Muscle of leg (tissue), 16 donors: ENCODE measurements around the gene GLT8D2. TPM values are rescaled to one million over a fixed set of nuclear protein-coding genes. Genes with fewer than 3 reads are reported as not detected.

Experiments used
- DNase-seq: peaks from one replicate; pipeline ENCODE4 v3.0.0; 2013
- H3K27ac ChIP-seq: one replicate; pipeline ENCODE4 v1.5.1; 2013; ENCODE audit warnings: mild to moderate bottlenecking, low read length, control low read depth
- H3K27me3 ChIP-seq: one replicate; pipeline ENCODE4 v1.6.1; 2013; ENCODE audit warnings: low read length; ENCODE audit not compliant: control insufficient read depth, insufficient read depth
- H3K36me3 ChIP-seq: one replicate; pipeline ENCODE4 v1.6.1; 2013; ENCODE audit warnings: low read length; ENCODE audit not compliant: control insufficient read depth, insufficient read depth
- H3K4me1 ChIP-seq: one replicate; pipeline ENCODE4 v1.6.1; 2013; ENCODE audit warnings: low read length; ENCODE audit not compliant: control insufficient read depth, insufficient read depth
- H3K4me3 ChIP-seq: one replicate; pipeline ENCODE4 v1.5.1; 2013; ENCODE audit warnings: low read length, control low read depth
- H3K9me3 ChIP-seq: replicated peaks from 2 replicates; pipeline ENCODE4 v1.6.1; 2013; ENCODE audit warnings: low read depth, low read length; ENCODE audit not compliant: control insufficient read depth
- WGBS: methylation state at CpG from one replicate; pipeline ENCODE4 v1.1.5; 2013; ENCODE audit warnings: missing lambda C conversion rate; ENCODE audit not compliant: insufficient coverage; 5-methylcytosine and 5-hydroxymethylcytosine counted together
- long read RNA-seq, 11 donors: transcript quantifications; one replicate each; lab custom pipeline, GENCODE V29; 2026
- polyA plus RNA-seq, 8 donors: library from polyadenylated mRNA; unstranded; fragments of 120-200 nt; gene quantifications; one replicate each; pipeline versions ENCODE4 v1.2.1 to v1.2.3, GENCODE V29; 2013; ENCODE audit warnings: inconsistent platforms in 1 of 8, low replicate concordance in 1 of 8; ENCODE audit not compliant: insufficient read length in 8 of 8, insufficient read depth in 1 of 8
- total RNA-seq: library from RNA; stranded (reverse); fragments of 120-200 nt; gene quantifications from one replicate; pipeline ENCODE4 v1.2.4, GENCODE V29; 2013

Gene GLT8D2, protein sequence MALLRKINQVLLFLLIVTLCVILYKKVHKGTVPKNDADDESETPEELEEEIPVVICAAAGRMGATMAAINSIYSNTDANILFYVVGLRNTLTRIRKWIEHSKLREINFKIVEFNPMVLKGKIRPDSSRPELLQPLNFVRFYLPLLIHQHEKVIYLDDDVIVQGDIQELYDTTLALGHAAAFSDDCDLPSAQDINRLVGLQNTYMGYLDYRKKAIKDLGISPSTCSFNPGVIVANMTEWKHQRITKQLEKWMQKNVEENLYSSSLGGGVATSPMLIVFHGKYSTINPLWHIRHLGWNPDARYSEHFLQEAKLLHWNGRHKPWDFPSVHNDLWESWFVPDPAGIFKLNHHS
- 68.9 TPM for total RNA-seq
- 10 to 100 TPM; 44.5 to 74.9 (median 53.4) TPM for polyA plus RNA-seq
- long read RNA-seq, donor 1, transcript GLT8D2-201 (11 exons, 1,880 nt) = major isoform, 10 of 10 reads
- long read RNA-seq, donor 1, partial matches to known transcripts = 0 of 10 reads
- long read RNA-seq, donor 1, other reads (novel, unspliced or antisense) = 0 of 10 reads
- long read RNA-seq, donor 2, partial matches to known transcripts = 0 of 2 reads
- long read RNA-seq, donor 2, other reads (novel, unspliced or antisense) = 0 of 2 reads
- long read RNA-seq, donor 3, transcript GLT8D2-201 (11 exons, 1,880 nt) = major isoform, 13 of 19 reads
- long read RNA-seq, donor 3, partial matches to known transcripts = 6 of 19 reads
- long read RNA-seq, donor 3, other reads (novel, unspliced or antisense) = 0 of 19 reads
- long read RNA-seq, donor 4, transcript GLT8D2-201 (11 exons, 1,880 nt) = major isoform, 13 of 26 reads
- long read RNA-seq, donor 4, partial matches to known transcripts = 13 of 26 reads
- long read RNA-seq, donor 4, other reads (novel, unspliced or antisense) = 0 of 26 reads
- long read RNA-seq, donor 5, transcript GLT8D2-201 (11 exons, 1,880 nt) = major isoform, 41 of 196 reads
- long read RNA-seq, donor 5, partial matches to known transcripts = 148 of 196 reads
- long read RNA-seq, donor 5, other reads (novel, unspliced or antisense) = 6 of 196 reads
- long read RNA-seq, donor 6, transcript GLT8D2-201 (11 exons, 1,880 nt) = major isoform, 20 of 73 reads
- long read RNA-seq, donor 6, partial matches to known transcripts = 53 of 73 reads
- long read RNA-seq, donor 6, other reads (novel, unspliced or antisense) = 0 of 73 reads
- long read RNA-seq, donor 7, transcript GLT8D2-201 (11 exons, 1,880 nt) = major isoform, 16 of 72 reads
- long read RNA-seq, donor 7, partial matches to known transcripts = 56 of 72 reads
- long read RNA-seq, donor 7, other reads (novel, unspliced or antisense) = 0 of 72 reads
- long read RNA-seq, donor 8, transcript GLT8D2-201 (11 exons, 1,880 nt) = major isoform, 15 of 55 reads
- long read RNA-seq, donor 8, partial matches to known transcripts = 39 of 55 reads
- long read RNA-seq, donor 8, other reads (novel, unspliced or antisense) = 0 of 55 reads
- long read RNA-seq, donor 9, transcript GLT8D2-201 (11 exons, 1,880 nt) = major isoform, 10 of 10 reads
- long read RNA-seq, donor 9, partial matches to known transcripts = 0 of 10 reads
- long read RNA-seq, donor 9, other reads (novel, unspliced or antisense) = 0 of 10 reads
- long read RNA-seq, donor 10, transcript GLT8D2-201 (11 exons, 1,880 nt) = major isoform, 20 of 21 reads
- long read RNA-seq, donor 10, partial matches to known transcripts = 0 of 21 reads
- long read RNA-seq, donor 10, other reads (novel, unspliced or antisense) = 0 of 21 reads
- long read RNA-seq, donor 11, transcript GLT8D2-201 (11 exons, 1,880 nt) = major isoform, 21 of 71 reads
- long read RNA-seq, donor 11, partial matches to known transcripts = 50 of 71 reads
- long read RNA-seq, donor 11, other reads (novel, unspliced or antisense) = 0 of 71 reads

DNA sequence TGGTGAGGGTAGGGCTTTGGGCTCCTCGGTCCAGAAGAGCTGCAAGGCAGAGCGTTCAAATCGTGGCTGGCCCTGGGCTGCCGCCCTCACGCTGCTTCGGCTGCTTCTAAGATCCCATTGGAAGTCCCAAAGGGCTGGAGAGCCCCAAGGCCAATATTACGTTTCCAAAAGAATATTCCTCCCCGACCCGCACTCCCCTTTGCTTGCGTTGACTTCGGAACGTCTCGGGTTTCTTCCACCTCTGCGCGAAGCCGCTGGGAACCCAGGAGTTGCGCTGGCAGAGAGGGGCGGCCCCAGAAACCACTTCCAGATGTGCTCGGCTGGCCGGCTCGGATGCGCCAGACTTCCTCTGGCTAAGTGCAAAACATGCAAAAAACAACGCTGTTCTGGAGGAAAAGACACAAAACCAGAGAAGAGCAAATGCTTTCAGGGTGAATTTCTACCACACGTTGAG is at the start of gene GLT8D2:
TSS of gene GLT8D2 (minus strand) at position 285 of the 454 bp plus-strand sequence. CDS start 30,539 bp downstream, outside the sequence.
- Histone ChIP-seq H3K4me1 (peaks cover 34% of the 10 kb centered on the region), H3K36me3 (no peaks in the 10 kb centered on the region), H3K27me3 (peaks cover 5% of the 10 kb centered on the region), H3K27ac (peak within 1 kb of the TSS; percentile 95), H3K4me3 (peak within 1 kb of the TSS; percentile 59), H3K9me3 (no peaks in the 10 kb centered on the region)
- under 1% methylated on average over 22 of the region's 24 CpGs for WGBS
- DNase-seq = peak; percentile 92

DNA sequence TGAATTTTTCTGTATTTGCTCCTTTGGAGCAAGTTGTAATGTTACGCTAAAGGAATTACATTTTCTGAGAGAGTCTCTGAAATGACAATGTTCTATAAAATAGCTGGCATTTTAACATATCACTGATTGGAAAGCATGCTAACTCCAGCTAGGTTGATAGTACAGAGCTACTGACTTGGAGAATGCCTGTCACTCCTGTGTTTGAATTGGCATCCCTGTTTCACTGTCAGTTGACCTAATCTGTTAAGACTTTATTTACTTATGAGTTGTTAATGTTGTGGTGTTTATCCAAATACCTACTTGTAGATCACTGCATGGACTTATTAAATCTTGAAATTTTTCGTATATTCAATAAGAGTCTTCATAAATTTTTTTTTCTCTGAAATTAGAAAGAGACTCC is 48.0 kb upstream of the GLT8D2 start:
- Histone ChIP-seq H3K4me1 (no peaks in the 10 kb centered on the region), H3K27ac (no peak overlapping the region), H3K4me3 (no peak overlapping the region), H3K9me3 (no peaks in the 10 kb centered on the region), H3K36me3 (peaks cover 33% of the 10 kb centered on the region), H3K27me3 (no peaks in the 10 kb centered on the region)
- no CpG with 5 or more reads among the region's 2 CpGs for WGBS
- DNase-seq = no peak

DNA sequence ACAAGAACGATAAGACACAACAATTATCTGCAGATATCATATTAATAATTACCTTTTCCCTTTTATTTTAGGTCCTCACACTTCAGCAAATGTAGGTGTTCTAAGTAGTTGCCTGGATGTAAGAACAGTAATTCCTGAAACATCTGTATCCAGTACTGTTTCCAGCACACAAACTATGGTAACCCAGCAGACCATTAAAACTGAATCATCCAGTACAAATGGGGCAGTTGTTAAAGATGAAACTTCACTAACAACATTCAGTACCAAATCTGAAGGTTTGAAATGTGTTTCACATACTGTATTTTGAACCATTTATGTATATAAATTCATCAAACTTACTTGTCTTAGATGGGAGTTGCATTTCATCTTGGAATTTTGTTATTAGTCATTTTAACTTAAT is 45.3 kb upstream of the GLT8D2 start:
- peaks cover 32% of the 10 kb centered on the region for H3K36me3 ChIP-seq

DNA sequence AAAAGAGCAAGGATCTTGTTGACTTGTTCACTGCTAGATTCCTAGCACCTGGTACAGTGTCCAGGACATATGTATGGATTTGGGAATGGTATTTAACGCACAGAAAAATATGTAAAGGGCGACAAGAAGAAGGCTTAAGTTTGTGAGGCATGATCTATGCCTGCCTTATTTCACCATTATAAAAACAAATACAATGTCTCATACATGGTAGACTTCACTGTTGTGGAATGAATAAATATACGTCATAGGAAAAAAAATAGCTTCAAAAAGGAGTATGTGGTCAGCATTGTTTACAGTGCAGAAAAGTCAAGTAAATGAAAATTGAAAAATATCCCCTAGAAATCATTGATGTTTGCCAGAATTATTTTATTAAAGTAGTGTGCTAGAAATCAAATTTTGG is 44.3 kb upstream of the GLT8D2 start:
- WGBS = no CpG with 5 or more reads among the region's 3 CpGs
- Histone ChIP-seq H3K9me3 (no peaks in the 10 kb centered on the region), H3K4me3 (no peak overlapping the region), H3K27me3 (no peaks in the 10 kb centered on the region), H3K4me1 (no peaks in the 10 kb centered on the region), H3K27ac (no peak overlapping the region), H3K36me3 (peaks cover 30% of the 10 kb centered on the region)
- DNase-seq = no peak

More for the DNA sequence above, 45.3 kb upstream of the GLT8D2 start:
- no peak for DNase-seq
- no CpG with 5 or more reads among the region's 1 CpG for WGBS
- Histone ChIP-seq H3K27me3 (no peaks in the 10 kb centered on the region), H3K4me3 (no peak overlapping the region), H3K9me3 (no peaks in the 10 kb centered on the region), H3K4me1 (no peaks in the 10 kb centered on the region), H3K27ac (no peak overlapping the region)

DNA sequence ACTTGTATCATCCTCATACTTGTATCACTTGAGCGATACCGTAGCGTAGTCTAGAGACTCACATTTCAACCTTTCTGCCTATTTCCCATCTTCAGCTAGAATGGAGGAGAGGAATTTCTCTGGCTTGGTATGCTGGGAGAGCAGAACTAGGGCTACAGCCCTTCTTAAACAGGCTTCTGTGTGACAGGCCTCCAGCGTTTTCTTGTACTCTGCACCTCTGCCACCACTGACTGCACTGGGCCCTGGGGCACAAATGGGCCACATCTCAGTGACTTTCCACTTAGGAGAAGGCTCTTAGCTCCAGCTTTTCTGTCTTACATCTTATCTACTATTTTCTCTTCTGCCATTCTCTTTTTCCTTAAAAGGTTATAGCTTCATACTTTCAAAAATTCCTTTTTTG is 41.1 kb upstream of the GLT8D2 start:
- no peak overlapping the region for H3K4me3 ChIP-seq
- peaks cover 37% of the 10 kb centered on the region for H3K36me3 ChIP-seq
- H3K27me3 ChIP-seq = no peaks in the 10 kb centered on the region
- DNase-seq = no peak
- H3K4me1 ChIP-seq = no peaks in the 10 kb centered on the region
- no peaks in the 10 kb centered on the region for H3K9me3 ChIP-seq
- H3K27ac ChIP-seq = no peak overlapping the region
- WGBS = 64% methylated on average over 1 of the region's 4 CpGs

DNA sequence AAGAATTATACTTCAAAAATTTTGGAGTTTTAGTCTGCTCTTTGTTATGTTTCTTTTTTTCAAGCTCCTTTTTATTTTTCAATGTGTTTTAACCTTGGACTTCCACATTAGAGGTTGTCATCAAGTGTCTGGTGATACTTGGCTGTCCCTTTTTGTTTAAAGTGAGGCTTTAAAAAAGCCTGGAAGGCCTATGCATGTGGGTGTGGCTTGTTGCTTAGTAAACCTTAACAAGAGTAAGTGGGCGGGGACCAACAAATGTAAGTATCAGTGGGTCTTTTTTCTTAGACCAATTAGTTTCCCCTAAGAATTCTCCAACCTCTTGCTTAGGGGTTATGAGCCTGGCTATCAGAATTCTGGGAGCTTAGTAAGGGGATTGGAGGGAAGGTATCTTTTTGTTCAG is 40.7 kb upstream of the GLT8D2 start:
- WGBS = no CpG with 5 or more reads among the region's 1 CpG
- no peaks in the 10 kb centered on the region for H3K9me3 ChIP-seq
- DNase-seq = no peak
- H3K27me3 ChIP-seq = no peaks in the 10 kb centered on the region
- H3K27ac ChIP-seq = no peak overlapping the region
- H3K4me3 ChIP-seq = no peak overlapping the region
- H3K36me3 ChIP-seq = peaks cover 37% of the 10 kb centered on the region
- no peaks in the 10 kb centered on the region for H3K4me1 ChIP-seq

DNA sequence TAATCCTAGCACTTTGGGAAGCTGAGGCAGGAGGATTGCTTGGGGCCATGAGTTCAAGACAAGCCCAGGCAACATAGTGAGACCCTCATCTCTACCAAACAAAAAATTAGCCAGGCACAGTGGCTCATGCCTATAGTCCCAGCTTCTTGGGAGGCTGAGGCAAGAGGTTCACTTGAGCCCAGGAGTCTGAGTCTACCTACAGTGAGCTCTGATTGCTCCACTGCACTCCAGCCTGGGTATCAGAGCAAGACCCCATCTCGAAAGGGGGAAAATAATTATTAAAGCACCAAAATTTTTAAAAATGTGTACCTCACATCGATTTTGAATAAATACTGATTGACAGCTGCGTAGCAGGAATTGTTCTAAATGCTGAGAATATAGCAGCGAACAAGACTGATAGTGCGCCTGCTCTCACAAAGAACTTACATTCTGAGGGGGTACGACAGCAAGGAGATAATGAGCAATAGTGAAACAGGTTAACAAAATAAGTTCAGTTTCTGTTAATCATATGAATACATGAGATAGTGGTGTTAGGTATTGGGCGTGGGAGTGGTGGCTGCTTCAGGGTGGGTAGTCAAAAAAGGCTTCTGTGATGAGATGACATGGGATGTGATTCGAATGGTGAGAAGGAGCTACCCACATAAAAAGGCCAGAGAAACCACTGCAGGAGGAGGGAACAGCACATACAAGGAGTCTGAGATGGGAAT is 33.9 kb upstream of the GLT8D2 start:
- Histone ChIP-seq H3K9me3 (no peaks in the 10 kb centered on the region), H3K27ac (no peak overlapping the region), H3K4me1 (no peaks in the 10 kb centered on the region), H3K36me3 (peaks cover 32% of the 10 kb centered on the region), H3K27me3 (no peaks in the 10 kb centered on the region), H3K4me3 (no peak overlapping the region)
- 100% methylated on average over 5 of the region's 8 CpGs for WGBS
- no peak for DNase-seq

DNA sequence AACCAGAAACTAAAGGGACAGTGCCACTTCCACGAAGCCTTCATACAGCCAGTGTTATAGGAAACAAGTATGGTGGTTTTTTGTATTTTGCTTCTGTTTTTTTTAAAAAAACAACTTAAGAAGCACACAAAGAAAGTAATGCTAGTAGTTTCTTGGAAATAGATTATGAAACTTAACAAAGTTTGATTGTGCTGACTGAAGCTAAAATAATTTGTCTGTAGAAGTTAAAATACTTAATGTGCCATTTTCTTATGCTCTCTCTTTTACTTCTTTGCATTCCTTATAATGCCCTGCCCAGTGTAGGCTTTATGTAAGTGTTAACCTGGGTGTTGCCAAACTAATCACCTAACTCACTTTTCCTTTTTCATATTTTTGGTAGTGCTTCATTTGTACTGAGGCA is 30.8 kb upstream of the GLT8D2 start:
- no peaks in the 10 kb centered on the region for H3K27me3 ChIP-seq
- no peak overlapping the region for H3K4me3 ChIP-seq
- no peak overlapping the region for H3K27ac ChIP-seq
- DNase-seq = no peak
- no CpG with 5 or more reads among the region's 1 CpG for WGBS
- H3K9me3 ChIP-seq = no peaks in the 10 kb centered on the region
- no peaks in the 10 kb centered on the region for H3K4me1 ChIP-seq
- peaks cover 26% of the 10 kb centered on the region for H3K36me3 ChIP-seq
